HEK293 (cell line): ENCODE measurements around the gene GCDH.
A peak's percentile ranks its signal among the peaks of the same experiment; 100 is the strongest.

ENCODE experiments used
- CTCF ChIP-seq: fragments of 450-650 bp; formaldehyde crosslinking; IDR thresholded peaks from 2 replicates; pipeline ENCODE4 v1.5.1; 2016; ENCODE audit warnings: missing biosample characterization, missing genetic modification characterization
- INSM2 ChIP-seq: fragments of 450-650 bp; formaldehyde crosslinking; IDR thresholded peaks from 2 replicates; pipeline ENCODE4 v1.5.1; 2016; ENCODE audit warnings: missing biosample characterization, missing genetic modification characterization
- KLF16 ChIP-seq: fragments of 450-650 bp; formaldehyde crosslinking; IDR thresholded peaks from 2 replicates; pipeline ENCODE4 v1.5.1; 2017; ENCODE audit warnings: missing biosample characterization, missing genetic modification characterization
- MZF1 ChIP-seq: fragments of 450-650 bp; formaldehyde crosslinking; IDR thresholded peaks from 2 replicates; pipeline ENCODE4 v1.5.1; 2017; ENCODE audit warnings: missing biosample characterization, missing genetic modification characterization, borderline replicate concordance
- OVOL3 ChIP-seq: fragments of 450-650 bp; formaldehyde crosslinking; IDR thresholded peaks from 2 replicates; pipeline ENCODE4 v1.5.1; 2016; ENCODE audit warnings: missing biosample characterization, missing genetic modification characterization
- PRDM10 ChIP-seq: fragments of 450-650 bp; formaldehyde crosslinking; IDR thresholded peaks from 2 replicates; pipeline ENCODE4 v1.5.1; 2016; ENCODE audit warnings: missing biosample characterization, missing genetic modification characterization
- PRDM4 ChIP-seq: fragments of 450-650 bp; formaldehyde crosslinking; IDR thresholded peaks from 2 replicates; pipeline ENCODE4 v1.5.1; 2017; ENCODE audit warnings: missing biosample characterization, missing genetic modification characterization
- ZBTB21 ChIP-seq: fragments of 450-650 bp; formaldehyde crosslinking; IDR thresholded peaks from 2 replicates; pipeline ENCODE4 v1.5.1; 2017; ENCODE audit warnings: missing biosample characterization, missing genetic modification characterization
- ZBTB49 ChIP-seq: fragments of 450-650 bp; formaldehyde crosslinking; IDR thresholded peaks from 2 replicates; pipeline ENCODE4 v1.5.1; 2016; ENCODE audit warnings: missing biosample characterization, missing genetic modification characterization, low read depth
- ZFP3 ChIP-seq: fragments of 450-650 bp; formaldehyde crosslinking; IDR thresholded peaks from 2 replicates; pipeline ENCODE4 v1.5.1; 2016; ENCODE audit warnings: low read depth, missing biosample characterization, missing genetic modification characterization
- ZFP41 ChIP-seq: fragments of 450-650 bp; formaldehyde crosslinking; IDR thresholded peaks from 2 replicates; pipeline ENCODE4 v1.5.1; 2016; ENCODE audit warnings: missing biosample characterization, missing genetic modification characterization, borderline replicate concordance
- ZFP69B ChIP-seq: fragments of 450-650 bp; formaldehyde crosslinking; IDR thresholded peaks from 2 replicates; pipeline ENCODE4 v1.5.1; 2016; ENCODE audit warnings: missing biosample characterization, missing genetic modification characterization
- ZNF10 ChIP-seq: fragments of 450-650 bp; formaldehyde crosslinking; IDR thresholded peaks from 2 replicates; pipeline ENCODE4 v1.5.1; 2017; ENCODE audit warnings: missing biosample characterization, missing genetic modification characterization
- ZNF114 ChIP-seq: fragments of 450-650 bp; formaldehyde crosslinking; IDR thresholded peaks from 2 replicates; pipeline ENCODE4 v1.5.0; 2017; ENCODE audit warnings: missing biosample characterization, missing genetic modification characterization
- ZNF202 ChIP-seq: fragments of 450-650 bp; formaldehyde crosslinking; IDR thresholded peaks from 2 replicates; pipeline ENCODE4 v1.5.1; 2016; ENCODE audit warnings: missing biosample characterization, missing genetic modification characterization, borderline replicate concordance
- ZNF311 ChIP-seq: fragments of 450-650 bp; formaldehyde crosslinking; IDR thresholded peaks from 2 replicates; pipeline ENCODE4 v1.5.1; 2017; ENCODE audit warnings: missing biosample characterization, missing genetic modification characterization, borderline replicate concordance
- ZNF362 ChIP-seq: fragments of 450-650 bp; formaldehyde crosslinking; IDR thresholded peaks from 2 replicates; pipeline ENCODE4 v1.5.1; 2016; ENCODE audit warnings: missing biosample characterization, missing genetic modification characterization
- ZNF37A ChIP-seq: fragments of 450-650 bp; IDR thresholded peaks from 2 replicates; pipeline ENCODE4 v1.5.1; 2018; ENCODE audit warnings: missing biosample characterization, missing genetic modification characterization
- ZNF416 ChIP-seq: fragments of 450-650 bp; formaldehyde crosslinking; IDR thresholded peaks from 2 replicates; pipeline ENCODE4 v1.5.1; 2016; ENCODE audit warnings: missing biosample characterization, missing genetic modification characterization
- ZNF433 ChIP-seq: fragments of 450-650 bp; formaldehyde crosslinking; IDR thresholded peaks from 2 replicates; pipeline ENCODE4 v1.5.1; 2016; ENCODE audit warnings: missing biosample characterization, missing genetic modification characterization, low read depth
- ZNF514 ChIP-seq: fragments of 450-650 bp; formaldehyde crosslinking; IDR thresholded peaks from 2 replicates; pipeline ENCODE4 v1.5.1; 2016; ENCODE audit warnings: missing biosample characterization, missing genetic modification characterization
- ZNF544 ChIP-seq: fragments of 450-650 bp; formaldehyde crosslinking; IDR thresholded peaks from 2 replicates; pipeline ENCODE4 v1.5.0; 2017; ENCODE audit warnings: missing biosample characterization, missing genetic modification characterization
- ZNF548 ChIP-seq: fragments of 450-650 bp; formaldehyde crosslinking; IDR thresholded peaks from 2 replicates; pipeline ENCODE4 v1.5.1; 2016; ENCODE audit warnings: missing biosample characterization, missing genetic modification characterization
- ZNF580 ChIP-seq: fragments of 450-650 bp; formaldehyde crosslinking; IDR thresholded peaks from 2 replicates; pipeline ENCODE4 v1.5.1; 2016; ENCODE audit warnings: missing biosample characterization, missing genetic modification characterization
- ZNF701 ChIP-seq: fragments of 450-650 bp; formaldehyde crosslinking; IDR thresholded peaks from 2 replicates; pipeline ENCODE4 v1.5.1; 2016; ENCODE audit warnings: missing biosample characterization, missing genetic modification characterization
- ZNF776 ChIP-seq: fragments of 450-650 bp; formaldehyde crosslinking; IDR thresholded peaks from 2 replicates; pipeline ENCODE4 v1.5.0; 2017; ENCODE audit warnings: missing biosample characterization, missing genetic modification characterization, borderline replicate concordance

Gene GCDH

GRCh38 chr19:12881172-12881808 lies 9.7 kb upstream of the GCDH start, which contains the start of gene DNASE2 (continued):
- TF ChIP-seq ZNF580 (tag by site-specific recombination) = no peak
- TF ChIP-seq ZNF433 (tag by site-specific recombination) = no peak
- peak; percentile 38; the same call in 1 of the 2 replicates for TF ChIP-seq MZF1 (tag by site-specific recombination)
- no peak for TF ChIP-seq ZBTB49 (tag by site-specific recombination)
- no peak for TF ChIP-seq ZNF548 (tag by site-specific recombination)
- TF ChIP-seq CTCF = no peak
- TF ChIP-seq KLF16 (tag by site-specific recombination) = peak; percentile 67
- TF ChIP-seq ZNF701 (tag by site-specific recombination) = no peak
- TF ChIP-seq ZNF202 = no peak
- no peak for TF ChIP-seq ZNF10 (tag by site-specific recombination)
- no peak for TF ChIP-seq ZNF114 (tag by site-specific recombination)
- no peak for TF ChIP-seq ZFP3
- no peak for TF ChIP-seq PRDM4 (tag by site-specific recombination)
- TF ChIP-seq OVOL3 (tag by site-specific recombination) = no peak
- TF ChIP-seq ZBTB21 (tag by site-specific recombination) = no peak
- TF ChIP-seq PRDM10 = no peak
- no peak for TF ChIP-seq ZNF544
- no peak for TF ChIP-seq ZFP41 (tag by site-specific recombination)
- no peak for TF ChIP-seq ZNF37A
- no peak for TF ChIP-seq ZNF311 (tag by site-specific recombination)
- TF ChIP-seq ZFP69B (tag by site-specific recombination) = no peak
- TF ChIP-seq ZNF362 (tag by site-specific recombination) = no peak; the same call in 1 of the 2 replicates
- no peak for TF ChIP-seq ZNF416 (tag by site-specific recombination)
- TF ChIP-seq ZNF514 (tag by site-specific recombination) = no peak
- TF ChIP-seq ZNF776 (tag by site-specific recombination) = no peak
- no peak for TF ChIP-seq INSM2
